MCF 10A (cell line): ENCODE measurements around the gene MYO1E. TPM values are rescaled to one million over a fixed set of nuclear protein-coding genes. Genes with fewer than 3 reads are reported as not detected.

Experiments used
- BruUV-seq: library from RNA; stranded (reverse); fragments of 400-500 nt; replicated peaks from 2 replicates; lab custom pipeline; 2021; lab: Mats Ljungman, UMichigan
- CTCF ChIA-PET: fragments of 300-600 bp; sonication (Branson Sonifier 250); formaldehyde crosslinking; extraction: SDS; loops from one replicate; lab custom pipeline; 2021; ENCODE audit warnings: antibody characterized with exemption, inconsistent platforms; lab: Yijun Ruan, JAX
- POLR2A ChIA-PET: fragments of 300-600, 350-650 bp; sonication (Branson Sonifier 250); formaldehyde crosslinking; extraction: SDS; loops from one replicate; lab custom pipeline; 2020; ENCODE audit warnings: antibody characterized with exemption, inconsistent platforms; lab: Yijun Ruan, JAX
- DNase-seq: peaks from one replicate; pipeline ENCODE4 v3.0.0-alpha.2; 2018; ENCODE audit not compliant: unreplicated experiment
- H3K27ac Mint-ChIP-seq: one replicate; pipeline ENCODE4 v1.8.0; 2022; ENCODE audit warnings: mild to moderate bottlenecking, low read depth, mixed read lengths; ENCODE audit not compliant: unreplicated experiment
- H3K27me3 Mint-ChIP-seq: one replicate; pipeline ENCODE4 v1.8.0; 2022; ENCODE audit warnings: mixed read lengths; ENCODE audit not compliant: insufficient read depth, unreplicated experiment
- H3K36me3 Mint-ChIP-seq: one replicate; pipeline ENCODE4 v1.8.0; 2022; ENCODE audit warnings: mild to moderate bottlenecking, moderate library complexity, mixed read lengths; ENCODE audit not compliant: insufficient read depth, unreplicated experiment
- H3K4me1 Mint-ChIP-seq: one replicate; pipeline ENCODE4 v1.8.0; 2022; ENCODE audit warnings: mixed read lengths; ENCODE audit not compliant: insufficient read depth, unreplicated experiment
- H3K4me3 Mint-ChIP-seq: one replicate; pipeline ENCODE4 v1.8.0; 2022; ENCODE audit warnings: mild to moderate bottlenecking, moderate library complexity, mixed read lengths; ENCODE audit not compliant: unreplicated experiment
- H3K9me3 Mint-ChIP-seq: one replicate; pipeline ENCODE4 v1.8.0; 2022; ENCODE audit warnings: mixed read lengths; ENCODE audit not compliant: unreplicated experiment
- CTCF ChIP-seq: fragments of 200-600 bp; IDR thresholded peaks from one replicate; pipeline ENCODE4 v1.8.0; 2022; ENCODE audit warnings: antibody characterized with exemption, mild to moderate bottlenecking; ENCODE audit not compliant: unreplicated experiment
- intact Hi-C: fragments of 100-400 bp; cut with micrococcal nuclease; formaldehyde crosslinking; loops from 2 replicates; pipeline ENCODE4 v1.14.1; 2022
- total RNA-seq: library from RNA; stranded (reverse); gene quantifications from 2 replicates; pipeline ENCODE4 v1.2.3, GENCODE V29; 2022

Gene MYO1E
- total RNA-seq, 1 experiment from 2014 or later: 121 TPM

GRCh38 chr15:59230531-59231055 lies 142.1 kb downstream of the MYO1E start:
- H3K9me3 Mint-ChIP-seq: no peaks in the 10 kb centered on the region
- DNase-seq: no peak
- CTCF ChIA-PET: interaction anchor here (1.2 kb wide), 1 partner anchor 17 kb away, joined by 3 read pairs; no protein-coding TSS in a partner anchor
- no peak overlapping the region for H3K27ac Mint-ChIP-seq
- POLR2A ChIA-PET: no interaction called here
- H3K36me3 Mint-ChIP-seq: peaks cover 43% of the 10 kb centered on the region
- H3K27me3 Mint-ChIP-seq: no peaks in the 10 kb centered on the region
- H3K4me1 Mint-ChIP-seq: peaks cover 18% of the 10 kb centered on the region
- no peak for TF ChIP-seq CTCF
- intact Hi-C loops: loop anchor here (1.0 to 10.0 kb wide), 2 partner anchors 28 to 56 kb away; no protein-coding TSS in a partner anchor
- no TSS peak for BruUV-seq
- no peak overlapping the region for H3K4me3 Mint-ChIP-seq

GRCh38 chr15:59229453-59229852 lies 143.2 kb downstream of the MYO1E start:
- TSS peak; percentile 13 for BruUV-seq
- no peak for TF ChIP-seq CTCF
- Mint-ChIP-seq H3K4me3 (no peak overlapping the region), H3K27me3 (no peaks in the 10 kb centered on the region), H3K4me1 (peaks cover 18% of the 10 kb centered on the region), H3K36me3 (peaks cover 38% of the 10 kb centered on the region), H3K9me3 (no peaks in the 10 kb centered on the region), H3K27ac (no peak overlapping the region)
- DNase-seq: no peak
- intact Hi-C loops: no loop called here
- CTCF ChIA-PET: interaction anchor here (1.6 kb wide), 1 partner anchor 18 kb away, joined by 3 read pairs; no protein-coding TSS in a partner anchor
- POLR2A ChIA-PET: interaction anchor here (0.7 to 1.5 kb wide), 3 partner anchors 27 to 182 kb away, joined by 3 read pairs; no protein-coding TSS in a partner anchor

GRCh38 chr15:59229015-59229414 lies 143.7 kb downstream of the MYO1E start:
- ChIA-PET POLR2A (interaction anchor here (1.5 kb wide), 1 partner anchor 55 kb away, joined by 3 read pairs; no protein-coding TSS in a partner anchor), CTCF (interaction anchor here (1.6 kb wide), 1 partner anchor 18 kb away, joined by 3 read pairs; no protein-coding TSS in a partner anchor)
- H3K4me1 Mint-ChIP-seq: peaks cover 18% of the 10 kb centered on the region
- TF ChIP-seq CTCF: no peak
- intact Hi-C loops: no loop called here
- no peak overlapping the region for H3K4me3 Mint-ChIP-seq
- H3K36me3 Mint-ChIP-seq: peaks cover 38% of the 10 kb centered on the region
- no peak overlapping the region for H3K27ac Mint-ChIP-seq
- no peaks in the 10 kb centered on the region for H3K27me3 Mint-ChIP-seq
- no peak for DNase-seq
- BruUV-seq: no TSS peak
- H3K9me3 Mint-ChIP-seq: no peaks in the 10 kb centered on the region

- peaks cover 5% of the 10 kb centered on the region for H3K4me1 Mint-ChIP-seq
- H3K4me3 Mint-ChIP-seq: no peak overlapping the region
- intact Hi-C loops: no loop called here
- no peak for DNase-seq
- H3K9me3 Mint-ChIP-seq: no peaks in the 10 kb centered on the region
- CTCF ChIA-PET: interaction anchor here (0.5 kb wide), 1 partner anchor 65 kb away, joined by 3 read pairs; no protein-coding TSS in a partner anchor
- H3K27me3 Mint-ChIP-seq: no peaks in the 10 kb centered on the region
- POLR2A ChIA-PET: interaction anchor here (0.7 kb wide), 1 partner anchor 37 kb away, joined by 4 read pairs; no protein-coding TSS in a partner anchor
- TF ChIP-seq CTCF: no peak
- BruUV-seq: no TSS peak
- peaks cover 35% of the 10 kb centered on the region for H3K36me3 Mint-ChIP-seq
- H3K27ac Mint-ChIP-seq: no peak overlapping the region
Measured at GRCh38 chr15:59227021-59227420, 145.7 kb downstream of the MYO1E start.
